Measurements from ENCODE around the gene UBE2E1.

DNA sequence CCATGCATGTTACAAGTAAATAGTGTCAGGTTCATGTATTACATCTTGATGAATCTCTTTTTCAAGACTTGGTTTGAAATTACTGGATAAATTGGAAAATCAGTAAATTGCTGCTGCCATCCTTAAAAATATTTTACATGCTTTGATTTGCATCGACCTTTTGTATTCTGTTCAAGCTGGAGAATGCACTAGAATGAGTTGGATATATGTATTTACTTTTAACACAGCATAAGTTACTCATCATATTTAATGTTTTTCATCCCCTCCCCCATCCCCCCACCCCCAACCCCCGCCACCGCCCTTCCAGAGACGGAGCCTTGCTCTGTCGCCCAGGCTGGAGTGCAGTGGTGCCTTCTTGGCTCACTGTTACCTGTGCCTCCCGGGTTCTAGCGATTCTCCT is 16.8 kb downstream of the UBE2E1 start:
- TF ChIP-seq, protein P1, sequence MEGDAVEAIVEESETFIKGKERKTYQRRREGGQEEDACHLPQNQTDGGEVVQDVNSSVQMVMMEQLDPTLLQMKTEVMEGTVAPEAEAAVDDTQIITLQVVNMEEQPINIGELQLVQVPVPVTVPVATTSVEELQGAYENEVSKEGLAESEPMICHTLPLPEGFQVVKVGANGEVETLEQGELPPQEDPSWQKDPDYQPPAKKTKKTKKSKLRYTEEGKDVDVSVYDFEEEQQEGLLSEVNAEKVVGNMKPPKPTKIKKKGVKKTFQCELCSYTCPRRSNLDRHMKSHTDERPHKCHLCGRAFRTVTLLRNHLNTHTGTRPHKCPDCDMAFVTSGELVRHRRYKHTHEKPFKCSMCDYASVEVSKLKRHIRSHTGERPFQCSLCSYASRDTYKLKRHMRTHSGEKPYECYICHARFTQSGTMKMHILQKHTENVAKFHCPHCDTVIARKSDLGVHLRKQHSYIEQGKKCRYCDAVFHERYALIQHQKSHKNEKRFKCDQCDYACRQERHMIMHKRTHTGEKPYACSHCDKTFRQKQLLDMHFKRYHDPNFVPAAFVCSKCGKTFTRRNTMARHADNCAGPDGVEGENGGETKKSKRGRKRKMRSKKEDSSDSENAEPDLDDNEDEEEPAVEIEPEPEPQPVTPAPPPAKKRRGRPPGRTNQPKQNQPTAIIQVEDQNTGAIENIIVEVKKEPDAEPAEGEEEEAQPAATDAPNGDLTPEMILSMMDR (conservative IDR thresholded peaks at IDR 0.05; ENCODE audit: low read depth, low read length): no peak
- TF ChIP-seq POLR2A (IDR thresholded peaks at IDR 0.05; ENCODE audit: low read depth, low read length) (no peak), SMC3 (IDR thresholded peaks at IDR 0.05; ENCODE audit: low read depth, low read length) (no peak), RCOR1 (IDR thresholded peaks at IDR 0.05; ENCODE audit: insufficient replicate concordance, low read length) (no peak)
- TF ChIP-seq, protein P2, sequence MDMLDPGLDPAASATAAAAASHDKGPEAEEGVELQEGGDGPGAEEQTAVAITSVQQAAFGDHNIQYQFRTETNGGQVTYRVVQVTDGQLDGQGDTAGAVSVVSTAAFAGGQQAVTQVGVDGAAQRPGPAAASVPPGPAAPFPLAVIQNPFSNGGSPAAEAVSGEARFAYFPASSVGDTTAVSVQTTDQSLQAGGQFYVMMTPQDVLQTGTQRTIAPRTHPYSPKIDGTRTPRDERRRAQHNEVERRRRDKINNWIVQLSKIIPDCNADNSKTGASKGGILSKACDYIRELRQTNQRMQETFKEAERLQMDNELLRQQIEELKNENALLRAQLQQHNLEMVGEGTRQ (IDR thresholded peaks at IDR 0.05; ENCODE audit: low read depth, low read length): no peak
